CD14-positive monocyte (primary cell): ENCODE results near the gene GRIN2B. TPM values are rescaled to one million over a fixed set of nuclear protein-coding genes. Genes with fewer than 3 reads are reported as not detected.

ENCODE experiments used
- DNase-seq, 3 donors: peaks; one replicate each; pipeline ENCODE4 v3.0.0-alpha.2; 2011 to 2022
- H2AFZ ChIP-seq: 2 replicates; pipeline ENCODE4 v1.6.0; 2012; ENCODE audit warnings: mild to moderate bottlenecking, low read depth, low read length, inconsistent platforms; ENCODE audit not compliant: insufficient read depth, poor library complexity, severe bottlenecking
- H3K27ac ChIP-seq, 2 donors: 1 replicate in 1 of 2; 2 replicates in 1 of 2; pipeline ENCODE4 v1.5.1; 2012 to 2013; ENCODE audit warnings: low read length in 2 of 2, control low read depth in 1 of 2, inconsistent platforms in 1 of 2, low read depth in 1 of 2, mild to moderate bottlenecking in 1 of 2
- H3K27me3 ChIP-seq, 2 donors: one replicate each; pipeline versions ENCODE4 v1.6.0 to v1.6.1; 2011 to 2013; ENCODE audit warnings: low read length in 2 of 2; ENCODE audit not compliant: control insufficient read depth in 2 of 2, insufficient read depth in 2 of 2
- H3K36me3 ChIP-seq, 2 donors: replicated peaks in 1 of 2; 1 replicate in 1 of 2; 2 replicates in 1 of 2; pipeline versions ENCODE4 v1.5.1 to v1.6.1; 2012 to 2013; ENCODE audit warnings: low read length in 2 of 2, control low read depth in 1 of 2, inconsistent platforms in 1 of 2, mild to moderate bottlenecking in 1 of 2; ENCODE audit not compliant: insufficient read depth in 2 of 2, control insufficient read depth in 1 of 2
- H3K4me1 ChIP-seq, 2 donors: 1 replicate in 1 of 2; 2 replicates in 1 of 2; pipeline versions ENCODE4 v1.5.1 to v1.6.1; 2012 to 2013; ENCODE audit warnings: low read length in 2 of 2, control low read depth in 1 of 2, inconsistent platforms in 1 of 2, mild to moderate bottlenecking in 1 of 2, moderate library complexity in 1 of 2; ENCODE audit not compliant: insufficient read depth in 2 of 2, control insufficient read depth in 1 of 2
- H3K4me2 ChIP-seq: replicated peaks from 2 replicates; pipeline ENCODE3; 2012; ENCODE audit warnings: low read length, moderate library complexity, mild to moderate bottlenecking; ENCODE audit not compliant: poor library complexity, severe bottlenecking; ENCODE audit errors: extremely low read depth
- H3K4me3 ChIP-seq, 3 experiments: fragments of 200-600 bp in 1 of 3; sonication (generic) in 1 of 3; replicated peaks in 1 of 3; 1 replicate in 2 of 3; 2 replicates in 1 of 3; pipeline ENCODE4 v1.5.1; 2011 to 2013; ENCODE audit warnings: low read length in 3 of 3, mild to moderate bottlenecking in 3 of 3, control low read depth in 2 of 3, low read depth in 2 of 3, inconsistent platforms in 1 of 3, moderate library complexity in 1 of 3
- H3K79me2 ChIP-seq: 2 replicates; pipeline ENCODE4 v1.6.0; 2012; ENCODE audit warnings: mild to moderate bottlenecking, control low read depth, inconsistent platforms, low read length, moderate library complexity; ENCODE audit not compliant: insufficient read depth
- H3K9ac ChIP-seq: 2 replicates; pipeline ENCODE4 v1.6.0; 2017; ENCODE audit warnings: low read length, mild to moderate bottlenecking; ENCODE audit not compliant: insufficient read depth, poor library complexity, severe bottlenecking
- H3K9me3 ChIP-seq, 2 donors: replicated peaks in 1 of 2; 1 replicate in 1 of 2; 2 replicates in 1 of 2; pipeline versions ENCODE4 v1.5.1 to v1.6.1; 2012 to 2013; ENCODE audit warnings: low read length in 2 of 2, control low read depth in 1 of 2; ENCODE audit not compliant: control insufficient read depth in 1 of 2, insufficient read depth in 1 of 2
- H4K20me1 ChIP-seq: 2 replicates; pipeline ENCODE4 v1.6.0; 2012; ENCODE audit warnings: mild to moderate bottlenecking, low read length, control low read depth, moderate library complexity; ENCODE audit not compliant: insufficient read depth
- H3K27ac Mint-ChIP-seq, 7 donors: one replicate each; pipeline ENCODE4 v1.8.0; 2020; ENCODE audit warnings: mild to moderate bottlenecking in 7 of 7, mixed read lengths in 7 of 7, moderate library complexity in 6 of 7, inconsistent platforms in 2 of 7
- H3K27me3 Mint-ChIP-seq, 3 donors: one replicate each; pipeline ENCODE4 v1.8.0; 2021 to 2022; ENCODE audit warnings: low read depth in 3 of 3, mild to moderate bottlenecking in 3 of 3, mixed read lengths in 3 of 3, moderate library complexity in 3 of 3, inconsistent platforms in 1 of 3
- H3K36me3 Mint-ChIP-seq, 2 donors: one replicate each; pipeline ENCODE4 v1.8.0; 2020; ENCODE audit warnings: mixed read lengths in 2 of 2, inconsistent platforms in 1 of 2, mild to moderate bottlenecking in 1 of 2
- H3K4me1 Mint-ChIP-seq: one replicate; pipeline ENCODE4 v1.8.0; 2020; ENCODE audit warnings: mild to moderate bottlenecking, mixed read lengths
- H3K4me3 Mint-ChIP-seq, 2 donors: one replicate each; pipeline ENCODE4 v1.8.0; 2020; ENCODE audit warnings: mild to moderate bottlenecking in 2 of 2, mixed read lengths in 2 of 2, moderate library complexity in 1 of 2
- H3K9me3 Mint-ChIP-seq, 7 donors: one replicate each; pipeline ENCODE4 v1.8.0; 2020 to 2022; ENCODE audit warnings: mixed read lengths in 7 of 7, mild to moderate bottlenecking in 6 of 7, moderate library complexity in 6 of 7, inconsistent platforms in 2 of 7
- WGBS: methylation state at CpG from one replicate; pipeline ENCODE4 v1.1.5; 2013; ENCODE audit warnings: missing lambda C conversion rate; ENCODE audit not compliant: insufficient coverage; 5-methylcytosine and 5-hydroxymethylcytosine counted together
- intact Hi-C, 2 donors: fragments of 100-400 bp; cut with micrococcal nuclease; formaldehyde crosslinking; loops; one replicate each; pipeline versions ENCODE4 v1.15.0 to v1.15.1; 2023
- polyA plus RNA-seq, 3 donors: library from polyadenylated mRNA; depleted of rRNA in 1 of 3; unstranded in 2 of 3; stranded (reverse) in 1 of 3; fragments of 300-500 nt in 2 of 3; fragments of >200 nt in 1 of 3; fragmentation: Illumina TruSeq in 2 of 3; gene quantifications; 1 replicate in 2 of 3; 2 replicates in 1 of 3; pipeline ENCODE4 v1.2.3, GENCODE V29; 2012 to 2021
- TF ChIP-seq, protein P1 (sequence below): fragments of 200-600 bp; IDR thresholded peaks from one replicate; pipeline ENCODE4 v1.8.0; 2022; ENCODE audit warnings: antibody characterized with exemption, mild to moderate bottlenecking

Gene GRIN2B
- polyA plus RNA-seq, 3 donors, result not detected

DNA sequence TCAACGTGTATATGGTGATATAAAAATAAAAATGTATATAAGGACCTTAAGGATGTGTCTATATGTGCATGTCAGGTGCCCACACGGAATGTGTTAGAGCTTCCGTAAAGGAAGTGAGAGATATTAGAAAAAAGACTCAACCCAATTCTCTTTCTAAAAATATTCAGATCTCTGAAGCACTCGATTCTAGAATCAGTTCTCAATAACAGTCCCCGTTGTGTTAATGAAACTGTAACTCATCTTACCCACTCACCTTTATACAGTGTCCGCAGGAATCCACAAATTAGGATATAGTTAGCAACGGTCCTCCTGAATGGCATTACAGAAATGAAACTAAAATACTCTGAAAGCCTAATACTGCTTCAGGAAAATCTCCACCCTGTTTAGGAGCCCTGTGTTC lies 29.3 kb downstream of the GRIN2B start:
- no peaks in the 10 kb centered on the region for H4K20me1 ChIP-seq
- intact Hi-C loops, result no loop called here
- DNase-seq, result no peak

DNA sequence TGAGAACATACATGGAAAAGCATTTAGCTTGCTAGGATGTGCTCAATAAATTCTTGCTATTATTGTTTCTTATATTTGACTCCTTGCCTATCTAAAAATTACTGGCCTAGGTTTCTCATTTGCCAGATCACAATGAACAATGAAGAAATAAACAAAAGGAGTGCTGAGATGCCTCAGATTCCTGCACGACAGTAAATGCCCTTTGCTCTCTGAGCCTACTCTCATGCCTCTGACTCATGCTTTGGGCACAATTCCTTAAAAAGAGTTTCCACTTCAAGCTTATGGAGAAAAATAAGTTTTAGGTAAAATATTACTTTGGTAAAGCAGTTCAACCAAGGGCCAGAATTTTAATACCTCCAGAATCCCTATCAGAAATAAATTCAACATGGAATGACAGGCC lies 30.9 kb downstream of the GRIN2B start:
- no peaks in the 10 kb centered on the region for H3K36me3 ChIP-seq
- WGBS, result no CpG with 5 or more reads among the region's 1 CpG
- TF ChIP-seq, protein P1, sequence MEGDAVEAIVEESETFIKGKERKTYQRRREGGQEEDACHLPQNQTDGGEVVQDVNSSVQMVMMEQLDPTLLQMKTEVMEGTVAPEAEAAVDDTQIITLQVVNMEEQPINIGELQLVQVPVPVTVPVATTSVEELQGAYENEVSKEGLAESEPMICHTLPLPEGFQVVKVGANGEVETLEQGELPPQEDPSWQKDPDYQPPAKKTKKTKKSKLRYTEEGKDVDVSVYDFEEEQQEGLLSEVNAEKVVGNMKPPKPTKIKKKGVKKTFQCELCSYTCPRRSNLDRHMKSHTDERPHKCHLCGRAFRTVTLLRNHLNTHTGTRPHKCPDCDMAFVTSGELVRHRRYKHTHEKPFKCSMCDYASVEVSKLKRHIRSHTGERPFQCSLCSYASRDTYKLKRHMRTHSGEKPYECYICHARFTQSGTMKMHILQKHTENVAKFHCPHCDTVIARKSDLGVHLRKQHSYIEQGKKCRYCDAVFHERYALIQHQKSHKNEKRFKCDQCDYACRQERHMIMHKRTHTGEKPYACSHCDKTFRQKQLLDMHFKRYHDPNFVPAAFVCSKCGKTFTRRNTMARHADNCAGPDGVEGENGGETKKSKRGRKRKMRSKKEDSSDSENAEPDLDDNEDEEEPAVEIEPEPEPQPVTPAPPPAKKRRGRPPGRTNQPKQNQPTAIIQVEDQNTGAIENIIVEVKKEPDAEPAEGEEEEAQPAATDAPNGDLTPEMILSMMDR, result no peak
- no peak overlapping the region for H3K4me3 ChIP-seq
- H3K4me2 ChIP-seq, result no peak overlapping the region
- DNase-seq, result no peak
- Mint-ChIP-seq H3K36me3 (no peaks in the 10 kb centered on the region), H3K27me3 (peaks cover 2 to 3% (median 2%) of the 10 kb centered on the region in 3 donors), H3K9me3 (peaks cover 0 to 1% (median 0%) of the 10 kb centered on the region in 7 donors), H3K27ac (no peak overlapping the region), H3K4me3 (no peak overlapping the region), H3K4me1 (no peaks in the 10 kb centered on the region)
- no peak overlapping the region for H2AFZ ChIP-seq
- no peaks in the 10 kb centered on the region for H3K79me2 ChIP-seq
- H4K20me1 ChIP-seq, result no peaks in the 10 kb centered on the region
- no peaks in the 10 kb centered on the region for H3K27me3 ChIP-seq
- H3K9me3 ChIP-seq, result no peaks in the 10 kb centered on the region
- H3K4me1 ChIP-seq, result no peaks in the 10 kb centered on the region
- no peak overlapping the region for H3K27ac ChIP-seq
- intact Hi-C loops, result no loop called here
- no peak overlapping the region for H3K9ac ChIP-seq

More for the DNA sequence above, 29.3 kb downstream of the GRIN2B start:
- H3K4me3 Mint-ChIP-seq, result no peak overlapping the region
- Histone ChIP-seq H3K9me3 (no peaks in the 10 kb centered on the region), H3K4me2 (no peak overlapping the region), H3K79me2 (no peaks in the 10 kb centered on the region), H3K9ac (no peak overlapping the region), H3K27me3 (no peaks in the 10 kb centered on the region), H3K36me3 (no peaks in the 10 kb centered on the region), H2AFZ (no peak overlapping the region), H3K4me1 (no peaks in the 10 kb centered on the region), H3K27ac (no peak overlapping the region), H3K4me3 (no peak overlapping the region)
- TF ChIP-seq, protein P1, result no peak
- no peaks in the 10 kb centered on the region for H3K4me1 Mint-ChIP-seq
- H3K9me3 Mint-ChIP-seq, result peaks cover 0 to 1% (median 0%) of the 10 kb centered on the region in 7 donors
- WGBS, result 79% methylated on average over 5 of the region's 7 CpGs
- H3K36me3 Mint-ChIP-seq, result no peaks in the 10 kb centered on the region
- H3K27me3 Mint-ChIP-seq, result peaks cover 2 to 4% (median 3%) of the 10 kb centered on the region in 3 donors
- H3K27ac Mint-ChIP-seq, result peak overlapping the region in 1 of 7 donors; percentile 21
